ENCODE data around the gene NRP1.

Gene NRP1

DNA sequence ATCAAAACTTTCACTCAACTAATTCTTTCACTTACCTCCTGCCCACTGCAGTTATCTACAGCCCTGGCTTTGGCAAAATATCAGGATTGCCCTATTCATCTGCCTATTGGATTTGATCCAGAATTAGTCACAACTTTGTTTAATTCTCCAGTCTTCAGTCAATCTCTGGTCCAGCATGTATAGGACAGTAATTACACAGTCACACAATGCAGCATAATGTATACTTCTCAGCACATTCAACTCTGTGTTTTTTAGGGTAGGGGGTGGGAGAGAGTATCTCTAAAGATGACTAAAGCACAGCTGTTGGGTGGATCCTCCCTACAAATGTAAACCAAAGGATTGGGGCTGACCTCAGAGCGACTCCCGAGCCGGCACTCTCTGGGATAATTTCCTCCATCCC is 17.7 kb upstream of the NRP1 start:
- no peak overlapping the region for H4K12ac ChIP-seq (ENCODE audit: low read depth, low read length)
- H3K4me2 ChIP-seq (ENCODE audit: low read length) = no peak overlapping the region
- no peak overlapping the region for H3K4ac ChIP-seq (ENCODE audit: low read depth, low read length)
- no peak overlapping the region for H2BK5ac ChIP-seq (ENCODE audit: low read depth, low read length, poor library complexity)
- DNase-seq = no peak
- no peak overlapping the region for H3K4me3 ChIP-seq (ENCODE audit: low read depth, low read length)
- no peak overlapping the region for H3K18ac ChIP-seq (ENCODE audit: low read length)
- no peak overlapping the region for H3K23ac ChIP-seq (ENCODE audit: low read length)
- H4K8ac ChIP-seq (ENCODE audit: low read depth, low read length) = no peak overlapping the region
- H4K91ac ChIP-seq (ENCODE audit: low read depth, low read length) = no peak overlapping the region
- no peak overlapping the region for H2BK120ac ChIP-seq (ENCODE audit: insufficient read depth, low read length, poor library complexity)
- H3K4me1 ChIP-seq (ENCODE audit: control insufficient read depth in 1 of 2, insufficient read depth in 2 of 2, low read length in 2 of 2) = no peaks in the 10 kb centered on the region
- H3K36me3 ChIP-seq (ENCODE audit: control insufficient read depth in 1 of 2, insufficient read depth in 2 of 2, low read length in 2 of 2) = no peaks in the 10 kb centered on the region
- H2AFZ ChIP-seq (ENCODE audit: insufficient read depth, low read length, poor library complexity) = no peak overlapping the region
- no peak overlapping the region for H3K27ac ChIP-seq (ENCODE audit: low read depth, low read length)
- H3K14ac ChIP-seq (ENCODE audit: low read length) = no peak overlapping the region
- H3K79me1 ChIP-seq (ENCODE audit: low read length) = no peaks in the 10 kb centered on the region
- no peaks in the 10 kb centered on the region for H3K79me2 ChIP-seq (ENCODE audit: control insufficient read depth, insufficient read depth, low read length, poor library complexity)
- WGBS (ENCODE audit: extremely low coverage, insufficient coverage, insufficient read length) = no CpG with 5 or more reads among the region's 3 CpGs
- no peaks in the 10 kb centered on the region for H3K27me3 ChIP-seq (ENCODE audit: insufficient read depth, low read length)
- no peaks in the 10 kb centered on the region for H3K9me3 ChIP-seq (ENCODE audit: insufficient read depth, low read depth, low read length)
- H3K9ac ChIP-seq (ENCODE audit: low read length) = no peak overlapping the region
- H2BK12ac ChIP-seq (ENCODE audit: low read length) = no peak overlapping the region
- H2AK5ac ChIP-seq (ENCODE audit: low read length) = no peak overlapping the region

DNA sequence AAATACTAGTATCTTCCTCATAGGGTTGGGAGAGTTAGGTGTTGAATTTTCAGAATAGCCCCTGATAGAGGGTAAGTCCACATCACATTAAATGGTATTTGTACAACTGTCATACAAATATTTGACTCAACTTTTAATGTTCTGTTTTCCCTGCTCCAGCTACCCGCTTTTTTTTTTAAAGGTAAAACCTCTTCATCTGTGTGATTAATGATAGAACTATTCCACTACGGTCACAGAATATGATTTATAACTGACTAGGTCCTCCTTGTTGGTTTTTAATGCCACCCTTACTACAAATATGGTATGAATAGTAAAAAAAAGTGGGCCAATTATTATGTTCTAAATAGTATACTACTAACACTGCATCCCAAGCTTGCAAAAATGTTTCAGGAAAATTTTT is 15.6 kb upstream of the NRP1 start:
- H3K9ac ChIP-seq (ENCODE audit: low read length) = no peak overlapping the region
- H3K79me1 ChIP-seq (ENCODE audit: low read length) = no peaks in the 10 kb centered on the region
- no peaks in the 10 kb centered on the region for H3K36me3 ChIP-seq (ENCODE audit: control insufficient read depth in 1 of 2, insufficient read depth in 2 of 2, low read length in 2 of 2)
- no peak overlapping the region for H3K14ac ChIP-seq (ENCODE audit: low read length)
- H3K4me3 ChIP-seq (ENCODE audit: low read depth, low read length) = no peak overlapping the region
- H3K23ac ChIP-seq (ENCODE audit: low read length) = no peak overlapping the region
- no peaks in the 10 kb centered on the region for H3K27me3 ChIP-seq (ENCODE audit: insufficient read depth, low read length)
- no CpG with 5 or more reads among the region's 2 CpGs for WGBS (ENCODE audit: extremely low coverage, insufficient coverage, insufficient read length)
- no peak overlapping the region for H3K27ac ChIP-seq (ENCODE audit: low read depth, low read length)
- H3K4me1 ChIP-seq (ENCODE audit: control insufficient read depth in 1 of 2, insufficient read depth in 2 of 2, low read length in 2 of 2) = no peaks in the 10 kb centered on the region
- H4K8ac ChIP-seq (ENCODE audit: low read depth, low read length) = no peak overlapping the region
- no peaks in the 10 kb centered on the region for H3K79me2 ChIP-seq (ENCODE audit: control insufficient read depth, insufficient read depth, low read length, poor library complexity)
- no peak overlapping the region for H3K4ac ChIP-seq (ENCODE audit: low read depth, low read length)
- no peak overlapping the region for H2BK5ac ChIP-seq (ENCODE audit: low read depth, low read length, poor library complexity)
- no peak overlapping the region for H4K91ac ChIP-seq (ENCODE audit: low read depth, low read length)
- no peak for DNase-seq
- no peaks in the 10 kb centered on the region for H3K9me3 ChIP-seq (ENCODE audit: insufficient read depth, low read depth, low read length)
- H3K18ac ChIP-seq (ENCODE audit: low read length) = no peak overlapping the region
- H2AFZ ChIP-seq (ENCODE audit: insufficient read depth, low read length, poor library complexity) = no peak overlapping the region
- no peak overlapping the region for H2BK120ac ChIP-seq (ENCODE audit: insufficient read depth, low read length, poor library complexity)
- H2AK5ac ChIP-seq (ENCODE audit: low read length) = no peak overlapping the region
- H4K12ac ChIP-seq (ENCODE audit: low read depth, low read length) = no peak overlapping the region
- H2BK12ac ChIP-seq (ENCODE audit: low read length) = no peak overlapping the region
- no peak overlapping the region for H3K4me2 ChIP-seq (ENCODE audit: low read length)

DNA sequence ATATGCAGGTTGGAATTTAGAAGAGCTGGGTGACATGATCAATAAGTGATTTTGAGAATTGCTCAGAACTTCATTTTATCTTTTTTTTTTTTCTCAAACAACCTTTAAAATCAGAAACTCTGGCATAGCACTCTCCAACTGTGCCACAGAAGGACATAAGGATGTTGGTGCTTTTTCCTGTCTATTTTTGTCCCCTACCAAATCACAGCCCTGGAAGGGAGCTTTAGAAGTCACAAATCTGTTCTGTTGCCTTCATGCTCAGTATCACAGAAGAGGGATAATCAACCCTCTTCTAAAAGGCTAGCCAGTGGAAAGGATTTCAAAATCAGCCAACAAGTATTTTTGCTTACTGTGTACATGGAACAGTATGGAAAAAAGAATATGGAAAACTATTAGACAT is 14.8 kb upstream of the NRP1 start:
- H3K14ac ChIP-seq (ENCODE audit: low read length) = no peak overlapping the region
- no peak for DNase-seq

DNA sequence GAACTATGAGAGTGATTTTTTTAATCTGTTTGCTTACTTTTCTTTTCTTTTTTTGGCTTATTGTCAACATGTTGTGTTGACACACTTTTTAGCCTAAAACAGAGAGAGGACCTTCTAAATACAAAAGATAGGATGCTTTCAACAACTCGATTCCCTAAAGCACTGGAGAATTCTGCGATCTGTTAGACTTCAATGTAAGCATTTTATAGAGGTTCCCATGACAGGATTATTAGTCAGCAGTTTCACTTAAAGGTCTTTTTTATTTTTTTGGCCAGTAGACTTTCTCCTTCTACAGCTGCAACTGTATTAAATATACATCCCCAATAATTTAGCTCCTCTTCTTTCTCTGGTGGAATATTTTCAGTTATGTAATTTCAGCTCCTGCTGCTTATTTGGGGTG is 12.7 kb upstream of the NRP1 start:
- no peak overlapping the region for H2AK5ac ChIP-seq (ENCODE audit: low read length)
- no peak overlapping the region for H3K23ac ChIP-seq (ENCODE audit: low read length)
- no peak overlapping the region for H3K4ac ChIP-seq (ENCODE audit: low read depth, low read length)
- no peak overlapping the region for H4K8ac ChIP-seq (ENCODE audit: low read depth, low read length)
- H2AFZ ChIP-seq (ENCODE audit: insufficient read depth, low read length, poor library complexity) = no peak overlapping the region
- H3K9me3 ChIP-seq (ENCODE audit: insufficient read depth, low read depth, low read length) = peaks cover 4% of the 10 kb centered on the region
- H3K9ac ChIP-seq (ENCODE audit: low read length) = no peak overlapping the region
- H4K91ac ChIP-seq (ENCODE audit: low read depth, low read length) = no peak overlapping the region
- no peaks in the 10 kb centered on the region for H3K27me3 ChIP-seq (ENCODE audit: insufficient read depth, low read length)
- H3K79me2 ChIP-seq (ENCODE audit: control insufficient read depth, insufficient read depth, low read length, poor library complexity) = no peaks in the 10 kb centered on the region
- DNase-seq = no peak
- no peak overlapping the region for H2BK120ac ChIP-seq (ENCODE audit: insufficient read depth, low read length, poor library complexity)
- no peak overlapping the region for H3K4me3 ChIP-seq (ENCODE audit: low read depth, low read length)
- no peak overlapping the region for H3K18ac ChIP-seq (ENCODE audit: low read length)
- H3K4me1 ChIP-seq (ENCODE audit: control insufficient read depth in 1 of 2, insufficient read depth in 2 of 2, low read length in 2 of 2) = no peaks in the 10 kb centered on the region
- H3K36me3 ChIP-seq (ENCODE audit: control insufficient read depth in 1 of 2, insufficient read depth in 2 of 2, low read length in 2 of 2) = no peaks in the 10 kb centered on the region
- H2BK5ac ChIP-seq (ENCODE audit: low read depth, low read length, poor library complexity) = no peak overlapping the region
- H3K27ac ChIP-seq (ENCODE audit: low read depth, low read length) = no peak overlapping the region
- no CpG with 5 or more reads among the region's 2 CpGs for WGBS (ENCODE audit: extremely low coverage, insufficient coverage, insufficient read length)
- H3K14ac ChIP-seq (ENCODE audit: low read length) = no peak overlapping the region
- no peak overlapping the region for H2BK12ac ChIP-seq (ENCODE audit: low read length)
- H3K79me1 ChIP-seq (ENCODE audit: low read length) = no peaks in the 10 kb centered on the region
- no peak overlapping the region for H4K12ac ChIP-seq (ENCODE audit: low read depth, low read length)
- no peak overlapping the region for H3K4me2 ChIP-seq (ENCODE audit: low read length)

More for the DNA sequence above, 14.8 kb upstream of the NRP1 start:
- Histone ChIP-seq H2AK5ac (ENCODE audit: low read length) (no peak overlapping the region), H3K27ac (ENCODE audit: low read depth, low read length) (no peak overlapping the region), H4K91ac (ENCODE audit: low read depth, low read length) (no peak overlapping the region), H2BK12ac (ENCODE audit: low read length) (no peak overlapping the region), H2BK120ac (ENCODE audit: insufficient read depth, low read length, poor library complexity) (no peak overlapping the region), H3K4me3 (ENCODE audit: low read depth, low read length) (no peak overlapping the region), H3K79me1 (ENCODE audit: low read length) (no peaks in the 10 kb centered on the region), H3K4me2 (ENCODE audit: low read length) (no peak overlapping the region), H3K9ac (ENCODE audit: low read length) (no peak overlapping the region), H4K8ac (ENCODE audit: low read depth, low read length) (no peak overlapping the region), H3K4me1 (ENCODE audit: control insufficient read depth in 1 of 2, insufficient read depth in 2 of 2, low read length in 2 of 2) (no peaks in the 10 kb centered on the region), H3K23ac (ENCODE audit: low read length) (no peak overlapping the region), H4K12ac (ENCODE audit: low read depth, low read length) (no peak overlapping the region), H2AFZ (ENCODE audit: insufficient read depth, low read length, poor library complexity) (no peak overlapping the region), H3K27me3 (ENCODE audit: insufficient read depth, low read length) (no peaks in the 10 kb centered on the region), H3K36me3 (ENCODE audit: control insufficient read depth in 1 of 2, insufficient read depth in 2 of 2, low read length in 2 of 2) (no peaks in the 10 kb centered on the region), H3K18ac (ENCODE audit: low read length) (no peak overlapping the region), H3K4ac (ENCODE audit: low read depth, low read length) (no peak overlapping the region), H2BK5ac (ENCODE audit: low read depth, low read length, poor library complexity) (no peak overlapping the region), H3K9me3 (ENCODE audit: insufficient read depth, low read depth, low read length) (peaks cover 4% of the 10 kb centered on the region), H3K79me2 (ENCODE audit: control insufficient read depth, insufficient read depth, low read length, poor library complexity) (no peaks in the 10 kb centered on the region)

DNA sequence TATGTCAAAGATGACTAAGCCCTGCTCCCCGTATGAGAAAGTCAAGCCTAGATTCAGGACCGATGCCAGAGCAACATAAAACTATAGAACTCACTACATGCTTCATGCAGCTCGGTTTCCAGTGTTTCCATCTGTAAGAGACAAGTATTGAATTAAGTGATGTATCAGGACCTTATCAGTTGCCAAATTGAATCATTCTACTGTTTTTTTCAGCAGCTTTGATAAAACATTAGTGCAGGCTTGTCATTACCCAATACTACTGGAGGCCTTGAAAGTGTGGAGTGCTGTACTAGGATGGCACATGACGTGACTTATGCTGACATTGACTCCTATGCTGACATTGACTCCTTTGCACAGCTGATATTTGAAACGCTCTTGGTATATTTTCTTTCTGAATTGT is 10.8 kb upstream of the NRP1 start:
- H4K8ac ChIP-seq (ENCODE audit: low read depth, low read length) = no peak overlapping the region
- no peak overlapping the region for H3K23ac ChIP-seq (ENCODE audit: low read length)
- H3K9ac ChIP-seq (ENCODE audit: low read length) = no peak overlapping the region
- H2BK120ac ChIP-seq (ENCODE audit: insufficient read depth, low read length, poor library complexity) = no peak overlapping the region
- no peak for DNase-seq
- H4K91ac ChIP-seq (ENCODE audit: low read depth, low read length) = no peak overlapping the region
- H3K4me3 ChIP-seq (ENCODE audit: low read depth, low read length) = no peak overlapping the region
- peaks cover 4% of the 10 kb centered on the region for H3K9me3 ChIP-seq (ENCODE audit: insufficient read depth, low read depth, low read length)
- H3K27me3 ChIP-seq (ENCODE audit: insufficient read depth, low read length) = no peaks in the 10 kb centered on the region
- H3K79me2 ChIP-seq (ENCODE audit: control insufficient read depth, insufficient read depth, low read length, poor library complexity) = no peaks in the 10 kb centered on the region
- no peak overlapping the region for H4K12ac ChIP-seq (ENCODE audit: low read depth, low read length)
- no peak overlapping the region for H3K18ac ChIP-seq (ENCODE audit: low read length)
- H2AFZ ChIP-seq (ENCODE audit: insufficient read depth, low read length, poor library complexity) = no peak overlapping the region
- no peak overlapping the region for H2BK12ac ChIP-seq (ENCODE audit: low read length)
- H3K4ac ChIP-seq (ENCODE audit: low read depth, low read length) = no peak overlapping the region
- no peak overlapping the region for H2AK5ac ChIP-seq (ENCODE audit: low read length)
- H2BK5ac ChIP-seq (ENCODE audit: low read depth, low read length, poor library complexity) = no peak overlapping the region
- no peaks in the 10 kb centered on the region for H3K79me1 ChIP-seq (ENCODE audit: low read length)
- no peak overlapping the region for H3K4me2 ChIP-seq (ENCODE audit: low read length)
- no peak overlapping the region for H3K27ac ChIP-seq (ENCODE audit: low read depth, low read length)
- no peaks in the 10 kb centered on the region for H3K36me3 ChIP-seq (ENCODE audit: control insufficient read depth in 1 of 2, insufficient read depth in 2 of 2, low read length in 2 of 2)
- WGBS (ENCODE audit: extremely low coverage, insufficient coverage, insufficient read length) = no CpG with 5 or more reads among the region's 5 CpGs
- no peaks in the 10 kb centered on the region for H3K4me1 ChIP-seq (ENCODE audit: control insufficient read depth in 1 of 2, insufficient read depth in 2 of 2, low read length in 2 of 2)
- no peak overlapping the region for H3K14ac ChIP-seq (ENCODE audit: low read length)
